Measurements from ENCODE around the gene PDK4. TPM values are rescaled to one million over a fixed set of nuclear protein-coding genes. Genes with fewer than 3 reads are reported as not detected.

PDK4 gene
- total RNA-seq, 1 donor from 2014 or later = 0.53 TPM

- no peak for DNase-seq (ENCODE audit: low read depth)
- FAIRE-seq = no peak
- Histone ChIP-seq H3K4me3 (ENCODE audit: low read depth, low read length) (no peak overlapping the region), H3K27me3 (ENCODE audit: control insufficient read depth, insufficient read depth, low read length) (no peaks in the 10 kb centered on the region), H3K36me3 (ENCODE audit: control insufficient read depth, insufficient read depth, low read length) (no peaks in the 10 kb centered on the region)
- TF ChIP-seq, protein P1, sequence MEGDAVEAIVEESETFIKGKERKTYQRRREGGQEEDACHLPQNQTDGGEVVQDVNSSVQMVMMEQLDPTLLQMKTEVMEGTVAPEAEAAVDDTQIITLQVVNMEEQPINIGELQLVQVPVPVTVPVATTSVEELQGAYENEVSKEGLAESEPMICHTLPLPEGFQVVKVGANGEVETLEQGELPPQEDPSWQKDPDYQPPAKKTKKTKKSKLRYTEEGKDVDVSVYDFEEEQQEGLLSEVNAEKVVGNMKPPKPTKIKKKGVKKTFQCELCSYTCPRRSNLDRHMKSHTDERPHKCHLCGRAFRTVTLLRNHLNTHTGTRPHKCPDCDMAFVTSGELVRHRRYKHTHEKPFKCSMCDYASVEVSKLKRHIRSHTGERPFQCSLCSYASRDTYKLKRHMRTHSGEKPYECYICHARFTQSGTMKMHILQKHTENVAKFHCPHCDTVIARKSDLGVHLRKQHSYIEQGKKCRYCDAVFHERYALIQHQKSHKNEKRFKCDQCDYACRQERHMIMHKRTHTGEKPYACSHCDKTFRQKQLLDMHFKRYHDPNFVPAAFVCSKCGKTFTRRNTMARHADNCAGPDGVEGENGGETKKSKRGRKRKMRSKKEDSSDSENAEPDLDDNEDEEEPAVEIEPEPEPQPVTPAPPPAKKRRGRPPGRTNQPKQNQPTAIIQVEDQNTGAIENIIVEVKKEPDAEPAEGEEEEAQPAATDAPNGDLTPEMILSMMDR (IDR thresholded peaks at IDR 0.05; ENCODE audit: insufficient read depth, low read length, severe bottlenecking) = no peak
Observed at GRCh38 chr7:95621404-95621803, 25.1 kb upstream of the PDK4 start.

GRCh38 chr7:95620631-95621030, 24.3 kb upstream of the PDK4 start:
- TF ChIP-seq, protein P1 (IDR thresholded peaks at IDR 0.05; ENCODE audit: insufficient read depth, low read length, severe bottlenecking) = no peak
- DNase-seq (ENCODE audit: low read depth) (no peak), FAIRE-seq (no peak)
- Histone ChIP-seq H3K4me3 (ENCODE audit: low read depth, low read length) (no peak overlapping the region), H3K36me3 (ENCODE audit: control insufficient read depth, insufficient read depth, low read length) (no peaks in the 10 kb centered on the region), H3K27me3 (ENCODE audit: control insufficient read depth, insufficient read depth, low read length) (no peaks in the 10 kb centered on the region)

DNA sequence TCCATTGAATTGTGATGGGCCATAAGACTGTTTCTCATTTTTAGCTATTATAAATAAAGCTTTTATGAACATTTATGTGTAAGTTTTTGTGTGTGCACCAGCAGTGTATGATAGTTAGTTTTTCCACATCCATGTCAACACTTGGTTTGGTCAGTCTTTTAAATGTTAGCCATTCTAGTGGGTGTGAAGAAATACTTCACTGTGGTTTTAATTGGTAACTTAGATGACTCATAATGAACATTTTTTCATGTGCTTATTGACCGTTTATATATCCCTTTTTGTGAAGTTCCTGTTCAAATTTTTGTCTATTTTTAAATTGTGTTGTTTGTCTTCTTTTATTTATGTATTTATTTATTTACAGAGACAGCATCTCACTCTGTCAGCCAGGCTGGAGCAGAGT, 23.6 kb upstream of the PDK4 start:
- Histone ChIP-seq H3K36me3 (ENCODE audit: control insufficient read depth, insufficient read depth, low read length) (no peaks in the 10 kb centered on the region), H3K27me3 (ENCODE audit: control insufficient read depth, insufficient read depth, low read length) (no peaks in the 10 kb centered on the region), H3K4me3 (ENCODE audit: low read depth, low read length) (no peak overlapping the region)
- TF ChIP-seq, protein P1 (IDR thresholded peaks at IDR 0.05; ENCODE audit: insufficient read depth, low read length, severe bottlenecking) = no peak
- no peak for FAIRE-seq
- no peak for DNase-seq (ENCODE audit: low read depth)

GRCh38 chr7:95619517-95619916, 23.2 kb upstream of the PDK4 start:
- Histone ChIP-seq H3K4me3 (ENCODE audit: low read depth, low read length) (no peak overlapping the region), H3K36me3 (ENCODE audit: control insufficient read depth, insufficient read depth, low read length) (no peaks in the 10 kb centered on the region), H3K27me3 (ENCODE audit: control insufficient read depth, insufficient read depth, low read length) (no peaks in the 10 kb centered on the region)
- no peak for FAIRE-seq
- no peak for DNase-seq (ENCODE audit: low read depth)
- TF ChIP-seq, protein P1 (IDR thresholded peaks at IDR 0.05; ENCODE audit: insufficient read depth, low read length, severe bottlenecking) = no peak

- DNase-seq (ENCODE audit: low read depth) (no peak), FAIRE-seq (no peak)
- H3K4me3 ChIP-seq (ENCODE audit: low read depth, low read length) = no peak overlapping the region
- peaks cover 4% of the 10 kb centered on the region for H3K27me3 ChIP-seq (ENCODE audit: control insufficient read depth, insufficient read depth, low read length)
- no peaks in the 10 kb centered on the region for H3K36me3 ChIP-seq (ENCODE audit: control insufficient read depth, insufficient read depth, low read length)
- TF ChIP-seq, protein P1 (IDR thresholded peaks at IDR 0.05; ENCODE audit: insufficient read depth, low read length, severe bottlenecking) = no peak
Observed at GRCh38 chr7:95614442-95614940, 18.2 kb upstream of the PDK4 start.

GRCh38 chr7:95611224-95611623, 14.9 kb upstream of the PDK4 start:
- Histone ChIP-seq H3K36me3 (ENCODE audit: control insufficient read depth, insufficient read depth, low read length) (no peaks in the 10 kb centered on the region), H3K27me3 (ENCODE audit: control insufficient read depth, insufficient read depth, low read length) (peaks cover 4% of the 10 kb centered on the region), H3K4me3 (ENCODE audit: low read depth, low read length) (no peak overlapping the region)
- FAIRE-seq (no peak), DNase-seq (ENCODE audit: low read depth) (no peak)
- TF ChIP-seq, protein P1 (IDR thresholded peaks at IDR 0.05; ENCODE audit: insufficient read depth, low read length, severe bottlenecking) = no peak
